A673 (cell line): Measurements from ENCODE around the gene FOXQ1.

ENCODE experiments used
- CTCF ChIP-seq: fragments of 300-800, 200-600 bp; sonication (generic); conservative IDR thresholded peaks from 2 replicates; pipeline ENCODE4 v1.5.1; 2017; ENCODE audit warnings: low read depth, mild to moderate bottlenecking, antibody characterized with exemption, low read length, moderate library complexity, mixed read lengths
- EZH2 ChIP-seq: fragments of 200-600 bp; sonication (generic); IDR thresholded peaks from 2 replicates; pipeline ENCODE4 v1.6.1; 2017; ENCODE audit warnings: borderline replicate concordance, low read depth, mild to moderate bottlenecking, mixed read lengths, antibody characterized with exemption, low read length; ENCODE audit not compliant: poor library complexity, severe bottlenecking

- TF ChIP-seq EZH2 (no peak), CTCF (no peak)
These were observed 37.8 kb downstream of the FOXQ1 start for GRCh38 chr6:1349655-1350054.
